Fibroblast of the aortic adventitia (primary cell): Measurements from ENCODE around the gene ZSWIM1. TPM values are rescaled to one million over a fixed set of nuclear protein-coding genes. Genes with fewer than 3 reads are reported as not detected.

Source experiments
- DNase-seq: peaks from one replicate; pipeline ENCODE4 v3.0.0-alpha.2; 2010; ENCODE audit warnings: low read depth
- H3K4me3 ChIP-seq: 2 replicates; pipeline ENCODE4 v1.5.1; 2011; ENCODE audit warnings: low read depth, mild to moderate bottlenecking, control low read depth, low read length, moderate library complexity
- total RNA-seq: library from RNA; depleted of rRNA; stranded (reverse); fragments of >200 nt; gene quantifications from 2 replicates; pipeline ENCODE4 v1.2.3, GENCODE V29; 2012; ENCODE audit warnings: low replicate concordance
- TF ChIP-seq, protein P1 (sequence below): IDR thresholded peaks from 2 replicates; pipeline ENCODE4 v1.5.1; 2011; ENCODE audit warnings: mild to moderate bottlenecking, low read length, control low read depth, inconsistent platforms; ENCODE audit not compliant: insufficient read depth

The ZSWIM1 gene
- total RNA-seq, 1 donor: 15.1 TPM

DNA sequence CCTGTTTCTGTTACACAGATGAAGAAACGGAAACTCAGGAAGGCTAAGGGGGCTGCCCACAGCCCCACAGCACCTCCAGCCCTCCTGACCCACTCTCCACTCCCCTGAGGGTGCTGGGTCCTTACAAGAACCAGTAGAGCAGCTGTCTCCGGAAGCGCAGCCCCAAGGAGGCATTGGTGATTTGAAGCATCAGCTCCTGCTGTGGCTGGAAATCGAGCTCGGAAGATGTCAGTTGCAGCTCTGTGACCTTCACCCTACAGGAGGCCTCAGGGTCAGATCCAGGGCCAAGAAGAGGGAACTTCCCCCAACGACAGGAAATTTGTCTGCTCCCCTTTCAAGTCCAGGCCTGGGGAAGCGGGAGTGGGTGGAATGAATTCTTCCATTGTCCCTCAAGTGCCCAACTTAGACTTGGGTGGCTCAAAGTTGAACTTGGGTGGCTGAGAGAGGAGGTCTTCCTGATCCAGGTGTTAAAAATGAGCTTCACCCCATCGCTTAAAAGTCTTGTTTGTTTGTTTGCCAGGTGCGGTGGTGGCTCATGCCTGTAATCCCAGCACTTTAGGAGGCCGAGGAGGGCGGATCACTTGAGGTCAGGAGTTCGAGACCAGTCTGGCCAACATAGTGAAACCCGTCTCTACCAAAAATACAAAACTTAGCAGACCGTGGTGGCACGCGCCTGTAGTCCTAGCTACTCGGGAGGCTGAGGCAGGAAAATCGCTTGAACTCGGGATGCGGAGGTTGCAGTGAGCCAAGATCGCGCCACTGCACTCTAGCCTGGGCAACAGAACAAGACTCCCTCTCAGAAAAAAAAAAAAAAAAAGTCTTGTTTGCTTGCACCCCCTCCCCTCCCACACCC is 29.0 kb downstream of the ZSWIM1 start:
- peak overlapping the region; percentile 41 for H3K4me3 ChIP-seq
- no peak for DNase-seq
- TF ChIP-seq, protein P1, sequence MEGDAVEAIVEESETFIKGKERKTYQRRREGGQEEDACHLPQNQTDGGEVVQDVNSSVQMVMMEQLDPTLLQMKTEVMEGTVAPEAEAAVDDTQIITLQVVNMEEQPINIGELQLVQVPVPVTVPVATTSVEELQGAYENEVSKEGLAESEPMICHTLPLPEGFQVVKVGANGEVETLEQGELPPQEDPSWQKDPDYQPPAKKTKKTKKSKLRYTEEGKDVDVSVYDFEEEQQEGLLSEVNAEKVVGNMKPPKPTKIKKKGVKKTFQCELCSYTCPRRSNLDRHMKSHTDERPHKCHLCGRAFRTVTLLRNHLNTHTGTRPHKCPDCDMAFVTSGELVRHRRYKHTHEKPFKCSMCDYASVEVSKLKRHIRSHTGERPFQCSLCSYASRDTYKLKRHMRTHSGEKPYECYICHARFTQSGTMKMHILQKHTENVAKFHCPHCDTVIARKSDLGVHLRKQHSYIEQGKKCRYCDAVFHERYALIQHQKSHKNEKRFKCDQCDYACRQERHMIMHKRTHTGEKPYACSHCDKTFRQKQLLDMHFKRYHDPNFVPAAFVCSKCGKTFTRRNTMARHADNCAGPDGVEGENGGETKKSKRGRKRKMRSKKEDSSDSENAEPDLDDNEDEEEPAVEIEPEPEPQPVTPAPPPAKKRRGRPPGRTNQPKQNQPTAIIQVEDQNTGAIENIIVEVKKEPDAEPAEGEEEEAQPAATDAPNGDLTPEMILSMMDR: no peak

DNA sequence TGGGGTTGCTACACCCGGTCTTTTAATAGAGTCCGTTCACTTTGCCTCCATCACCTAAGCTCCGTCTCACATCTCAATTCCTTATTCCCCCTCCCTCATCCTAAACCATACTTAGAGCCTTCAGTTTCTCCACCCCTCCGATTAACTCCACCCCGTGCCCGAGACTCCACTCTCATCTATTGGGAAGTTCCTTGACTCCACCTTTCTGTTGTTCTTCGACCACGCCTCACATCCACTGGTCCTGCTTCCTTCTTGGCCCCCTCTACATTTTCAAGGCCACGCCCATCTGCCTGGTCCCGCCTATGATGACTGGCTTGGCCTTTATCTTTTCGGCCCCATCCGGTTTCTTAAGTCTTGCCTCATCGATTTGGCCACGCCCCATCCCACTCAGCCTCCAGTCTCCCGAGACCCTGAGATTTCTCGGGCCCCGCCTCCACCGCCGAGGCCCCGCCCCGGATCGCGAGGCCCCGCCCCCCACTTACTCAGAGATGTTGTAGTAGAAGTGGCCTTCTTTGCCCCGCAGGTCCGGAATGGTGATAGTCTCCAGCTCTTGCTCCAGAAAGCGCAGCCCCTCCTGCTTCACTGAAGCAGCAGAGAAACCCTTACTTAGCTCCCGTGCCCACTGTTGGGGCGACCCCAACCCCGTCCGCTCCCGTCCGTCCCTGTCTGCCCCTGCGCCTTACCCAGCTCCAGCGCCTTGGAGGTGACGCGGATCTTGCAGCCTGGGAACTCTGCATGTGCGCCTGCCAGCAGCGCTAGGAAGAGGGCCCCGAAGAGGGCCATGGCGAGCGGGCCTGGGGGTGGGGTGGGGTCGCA is 29.9 kb downstream of the ZSWIM1 start:
- DNase-seq: peak; percentile 100
- peak overlapping the region; percentile 67 for H3K4me3 ChIP-seq
- TF ChIP-seq, protein P1: no peak

DNA sequence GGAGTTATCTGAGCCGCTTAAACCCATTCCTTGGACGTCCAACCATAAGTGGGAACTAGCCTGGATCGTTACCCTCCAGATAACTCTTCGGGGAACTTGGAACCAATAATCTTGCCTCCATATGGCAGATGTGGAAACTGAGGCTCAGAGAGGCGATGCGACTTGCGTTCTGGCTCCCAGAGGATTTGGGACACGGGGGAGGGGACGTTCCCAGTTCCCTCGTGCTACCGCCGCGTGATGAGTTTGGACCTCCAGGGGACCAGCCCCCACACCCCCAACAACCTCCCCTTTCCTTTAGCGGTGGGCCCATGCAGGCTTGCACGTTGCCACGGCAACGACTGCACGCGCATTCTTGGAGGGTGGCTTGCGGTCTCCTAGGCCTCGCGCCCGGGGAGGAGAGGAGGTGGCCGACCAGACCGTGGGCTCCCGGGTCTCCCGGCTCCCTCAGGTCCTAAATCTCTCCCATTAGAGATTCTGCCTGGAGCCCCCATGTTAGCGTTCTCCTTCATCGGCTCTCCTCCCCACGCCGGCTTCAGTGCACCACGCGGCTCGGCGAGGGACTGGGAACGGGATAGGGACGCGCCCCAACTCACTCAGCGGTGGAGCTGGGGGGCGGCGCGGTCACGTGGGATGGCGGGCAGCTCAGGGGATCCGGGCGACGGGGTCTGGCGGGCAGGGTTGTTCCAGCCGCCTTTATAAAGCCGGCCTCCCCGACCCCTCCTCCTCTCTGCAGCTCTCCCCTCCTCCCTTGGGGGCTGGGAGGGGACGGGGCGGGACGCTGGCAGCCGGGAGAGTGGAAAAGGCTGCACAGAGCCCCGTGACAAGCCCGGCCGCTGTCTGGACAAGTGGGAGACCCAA is 30.7 kb downstream of the ZSWIM1 start, which contains the start of gene PLTP:
PLTP (minus strand) TSS at position 670 of the 858 bp plus-strand sequence. CDS start 703 bp downstream, outside the sequence.
- peak within 1 kb of the TSS; percentile 67 for H3K4me3 ChIP-seq
- peak; percentile 59 for DNase-seq
- TF ChIP-seq, protein P1: no peak

DNA sequence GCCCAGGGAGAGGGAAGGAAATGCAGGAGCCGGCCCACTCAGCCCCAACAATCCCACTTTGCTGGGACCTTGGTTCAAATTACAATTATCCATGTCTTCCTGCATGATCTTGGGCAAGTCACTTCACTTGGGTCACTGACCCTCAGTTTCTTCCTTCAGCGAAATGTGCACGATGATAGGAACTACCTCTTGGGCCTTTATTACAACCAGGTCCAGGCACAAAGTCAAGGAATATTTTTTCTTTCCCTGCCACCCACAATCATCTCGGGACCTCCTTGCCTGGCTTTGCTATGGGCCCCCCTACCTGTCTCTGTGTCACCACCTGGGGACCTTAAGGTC is 31.3 kb downstream of the ZSWIM1 start:
- DNase-seq: no peak
- H3K4me3 ChIP-seq: peak overlapping the region; percentile 67
- TF ChIP-seq, protein P1: no peak

DNA sequence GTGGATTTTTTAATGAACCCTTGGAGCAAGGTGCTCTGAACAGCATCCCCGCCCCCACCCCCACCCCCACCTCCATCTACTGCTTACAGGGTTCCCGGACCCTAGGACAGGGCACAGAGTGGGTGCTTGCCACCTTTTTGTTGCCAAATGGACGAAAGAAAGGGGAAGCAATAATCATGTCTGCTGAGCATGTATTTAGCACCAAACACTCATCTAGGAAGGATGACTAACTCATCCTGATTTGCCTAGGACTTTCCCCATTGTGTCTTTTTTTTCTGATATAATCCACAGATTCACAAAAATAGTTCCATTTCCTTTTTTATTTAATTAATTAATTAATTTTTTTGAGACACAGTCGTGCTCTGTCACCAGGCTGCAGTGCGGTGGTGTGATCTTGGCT is 32.1 kb downstream of the ZSWIM1 start:
- DNase-seq: no peak
- TF ChIP-seq, protein P1: no peak

DNA sequence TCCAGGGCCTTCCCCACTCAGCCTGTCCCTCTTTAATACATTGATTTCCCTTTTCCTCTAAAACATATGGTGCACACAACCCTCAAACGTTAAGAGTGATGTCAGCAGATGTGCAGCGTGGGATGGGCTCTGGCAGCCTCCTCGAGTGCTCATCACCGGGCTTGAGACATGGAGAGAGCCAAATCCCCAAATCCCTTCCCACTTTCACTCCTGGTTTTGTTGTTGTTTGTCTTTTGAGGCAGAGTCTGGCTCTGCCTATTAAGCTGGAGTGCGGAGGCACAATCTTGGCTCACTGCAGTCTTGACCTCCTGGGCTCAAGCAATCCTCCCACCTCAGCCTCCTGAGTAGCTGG is 36.7 kb downstream of the ZSWIM1 start:
- peak; percentile 61 for DNase-seq
- H3K4me3 ChIP-seq: no peak overlapping the region
- TF ChIP-seq, protein P1: no peak

More for the DNA sequence above, 32.1 kb downstream of the ZSWIM1 start:
- no peak overlapping the region for H3K4me3 ChIP-seq
